NCI-H748 (cell line): Measurements from ENCODE around the gene ZNF282.

Experiments used
- DNase-seq: peaks from one replicate; lab custom pipeline; 2025; ENCODE audit not compliant: unreplicated experiment; lab: John Stamatoyannopoulos, UW

ZNF282 gene

DNA sequence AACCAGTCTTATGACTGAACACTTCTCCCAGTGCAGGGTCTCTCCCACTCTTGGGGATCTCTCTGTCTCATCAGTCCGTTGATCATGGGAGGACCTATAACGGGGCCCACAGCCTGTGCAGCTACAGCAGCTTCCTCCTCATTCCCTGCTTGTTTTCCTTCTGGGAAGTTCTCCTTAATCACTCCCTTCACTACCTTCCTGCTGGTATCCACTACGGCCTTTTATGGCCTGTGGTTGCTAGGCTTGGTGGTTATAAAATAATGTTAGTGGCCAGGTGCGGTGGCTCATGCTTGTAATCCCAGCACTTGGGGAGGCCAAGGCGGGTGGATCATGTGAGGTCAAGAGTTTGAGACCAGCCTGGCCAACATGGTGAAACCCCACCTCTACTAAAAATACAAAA, 3.5 kb upstream of the ZNF282 start:
- no peak for DNase-seq

DNA sequence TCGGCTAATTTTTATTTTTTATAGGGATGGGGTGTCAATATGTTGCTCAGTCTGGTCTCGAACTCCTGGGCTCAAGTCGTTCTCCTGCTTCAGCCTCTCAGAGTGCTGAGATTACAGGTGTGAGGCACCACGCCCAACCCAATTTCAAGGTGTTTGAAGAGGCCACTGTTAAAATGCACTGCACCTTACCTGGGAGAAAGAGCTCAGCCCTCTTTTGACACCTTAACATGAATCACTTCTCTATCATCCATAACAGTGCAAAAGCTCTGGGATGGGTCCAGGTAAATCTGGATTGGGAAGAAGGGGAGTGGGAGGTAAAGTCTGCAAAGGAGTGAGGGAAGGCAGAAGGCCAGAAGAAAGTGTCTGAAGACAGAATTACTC, 557 bp upstream of the ZNF282 start:
- peak; percentile 26 for DNase-seq

DNA sequence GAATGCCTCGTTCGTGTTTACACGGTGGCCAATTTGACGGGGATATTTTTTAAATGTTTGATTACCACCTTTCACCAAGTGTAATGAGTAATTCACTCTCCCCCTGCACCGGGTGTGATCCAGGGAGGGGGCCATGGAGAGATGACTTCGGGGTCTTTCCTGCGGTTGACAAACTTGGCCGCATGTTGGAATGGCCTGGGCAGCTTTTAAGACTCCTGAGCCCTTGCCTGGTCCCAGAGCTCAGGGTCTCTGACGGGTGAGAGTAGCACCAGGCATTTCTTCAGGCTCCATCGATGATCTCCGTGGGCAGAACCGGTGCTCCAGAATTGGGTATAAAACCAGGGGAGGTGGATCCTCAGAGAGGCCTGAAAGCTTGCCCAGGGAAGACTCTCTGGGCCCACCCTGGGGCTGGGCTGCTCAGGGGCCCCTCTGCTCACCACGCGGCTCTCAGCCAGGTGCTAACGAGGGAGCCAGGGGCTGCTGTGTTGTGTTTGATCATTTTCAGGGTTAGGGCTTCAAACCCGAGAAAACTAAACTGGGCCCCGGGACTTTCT, 882 bp downstream of the ZNF282 start:
- DNase-seq: no peak

GRCh38 chr7:149196705-149197171, 1.4 kb downstream of the ZNF282 start:
- DNase-seq: no peak

DNA sequence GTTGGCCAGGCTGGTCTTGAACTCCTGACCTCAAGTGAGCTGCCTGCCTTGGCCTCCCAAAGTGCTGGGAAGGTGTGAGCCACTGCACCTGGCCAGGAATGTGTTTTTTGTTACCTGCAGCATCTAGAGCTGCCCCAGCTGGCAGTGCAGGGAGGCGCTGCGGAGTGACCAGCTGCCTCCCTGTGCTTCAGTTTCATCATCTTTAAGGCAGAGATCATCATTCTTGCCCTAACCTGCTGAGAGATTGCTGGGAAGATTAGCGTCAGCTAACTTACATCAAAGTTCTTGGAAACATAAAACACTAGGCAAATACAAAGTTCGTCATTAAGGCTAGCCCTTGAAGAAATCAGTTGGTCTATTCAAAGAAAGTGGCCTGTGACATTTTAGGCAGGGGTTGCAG, 2.3 kb downstream of the ZNF282 start:
- no peak for DNase-seq

- DNase-seq: no peak
Measured at GRCh38 chr7:149198161-149198816, 2.9 kb downstream of the ZNF282 start.

DNA sequence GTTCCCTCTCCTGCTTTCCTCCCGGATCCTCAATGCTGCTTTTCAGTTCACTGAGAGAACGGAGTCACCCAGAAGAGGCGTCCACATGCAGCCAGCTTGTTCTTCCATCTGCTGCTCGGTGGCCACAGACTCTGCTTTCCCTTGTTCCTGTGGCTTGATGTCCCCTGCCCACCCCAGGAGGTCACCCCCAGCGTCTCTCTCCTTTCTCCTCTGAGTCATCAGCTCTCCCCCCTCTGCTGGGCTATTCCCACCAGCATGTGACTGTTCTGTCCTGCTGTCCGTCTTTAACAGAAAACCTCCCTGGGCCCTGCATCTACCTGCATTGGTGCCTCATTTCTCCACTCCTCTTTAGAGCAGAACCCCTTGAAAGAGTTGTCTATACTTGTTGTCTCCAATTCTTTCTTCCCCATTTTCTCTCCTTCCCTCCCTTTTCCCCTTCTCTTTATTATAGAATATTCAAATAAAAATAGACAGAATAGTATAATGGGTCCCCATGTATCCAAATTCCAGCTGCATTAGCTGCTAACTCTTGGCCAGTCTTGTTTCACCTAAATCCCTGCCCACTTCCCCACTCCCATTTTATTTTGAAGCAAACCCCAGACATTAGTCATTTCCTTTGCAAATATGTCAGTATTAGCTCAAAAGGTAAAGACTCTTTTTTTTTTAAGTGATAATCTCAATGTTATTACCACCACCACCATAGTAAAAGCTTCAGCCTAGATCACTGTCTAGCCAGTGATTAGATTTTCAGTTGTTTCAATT, 4.1 kb downstream of the ZNF282 start:
- no peak for DNase-seq

GRCh38 chr7:149202831-149203231, 7.5 kb downstream of the ZNF282 start:
- no peak for DNase-seq

DNA sequence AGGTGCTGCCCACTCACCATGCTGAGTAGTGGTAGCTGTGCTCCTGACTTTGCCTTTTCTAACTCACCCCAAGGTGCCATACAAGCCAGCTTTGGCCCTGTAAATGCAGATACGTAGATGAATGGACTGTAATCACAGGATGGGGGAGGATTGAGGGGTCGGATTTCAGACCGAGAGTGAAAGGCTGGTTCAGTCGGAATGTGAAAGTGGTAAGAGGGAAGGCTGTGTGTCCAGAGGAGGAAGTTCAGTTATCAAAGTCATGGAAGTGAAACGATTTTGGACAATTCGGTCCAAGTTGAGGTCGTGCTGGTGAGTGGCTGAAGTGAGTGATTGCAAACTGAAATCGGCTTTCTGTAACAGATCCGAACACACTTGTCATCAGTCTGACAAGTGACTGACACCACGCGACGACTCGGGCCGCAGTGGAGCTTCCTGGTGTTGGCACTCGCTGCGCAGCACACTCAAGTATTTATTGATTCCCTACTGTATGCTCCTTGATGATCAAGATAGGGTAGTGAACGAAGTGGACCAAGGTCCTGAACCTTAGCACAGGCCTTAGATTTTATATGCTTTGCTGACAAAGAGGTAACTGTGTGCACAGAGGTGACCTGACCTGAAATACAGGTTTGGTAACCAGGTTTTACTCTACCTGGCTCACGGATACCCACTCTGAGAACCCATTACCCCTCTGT, 10.5 kb downstream of the ZNF282 start:
- no peak for DNase-seq

DNA sequence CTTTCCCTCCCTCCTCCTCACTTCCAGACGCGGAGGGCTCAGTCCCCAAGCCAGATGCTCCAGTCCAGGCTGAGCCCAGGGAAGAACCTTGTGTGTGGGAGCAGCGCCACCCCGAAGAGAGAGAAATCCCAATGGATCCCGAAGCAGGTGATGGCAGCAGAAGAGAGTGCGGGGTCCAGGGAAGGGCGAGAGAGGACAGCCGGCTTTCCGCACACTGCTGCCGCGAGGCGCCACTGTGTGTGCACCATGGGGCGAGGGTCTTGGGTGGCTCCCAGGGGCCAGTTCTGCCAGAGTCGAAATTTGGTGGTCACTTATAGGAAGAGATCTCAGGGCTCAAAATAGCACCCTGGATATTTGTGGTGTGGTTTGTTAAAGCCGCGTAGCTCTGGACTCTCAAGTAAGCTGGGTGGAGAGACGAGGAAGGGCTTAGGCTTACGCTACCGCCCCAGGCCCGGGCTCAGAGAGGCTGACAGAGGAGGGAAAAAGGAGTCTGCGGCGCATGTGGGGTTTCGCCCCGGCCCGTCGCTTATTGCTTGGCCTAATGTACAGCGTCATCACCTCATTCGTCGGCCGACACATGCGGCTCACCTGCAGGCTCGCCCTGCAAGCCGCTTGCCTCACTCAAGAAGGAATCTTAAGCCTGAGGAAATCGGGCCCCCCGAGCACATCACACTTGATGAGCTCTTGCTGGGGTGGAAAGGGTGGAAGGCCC, 12.1 kb downstream of the ZNF282 start:
- DNase-seq: no peak

DNA sequence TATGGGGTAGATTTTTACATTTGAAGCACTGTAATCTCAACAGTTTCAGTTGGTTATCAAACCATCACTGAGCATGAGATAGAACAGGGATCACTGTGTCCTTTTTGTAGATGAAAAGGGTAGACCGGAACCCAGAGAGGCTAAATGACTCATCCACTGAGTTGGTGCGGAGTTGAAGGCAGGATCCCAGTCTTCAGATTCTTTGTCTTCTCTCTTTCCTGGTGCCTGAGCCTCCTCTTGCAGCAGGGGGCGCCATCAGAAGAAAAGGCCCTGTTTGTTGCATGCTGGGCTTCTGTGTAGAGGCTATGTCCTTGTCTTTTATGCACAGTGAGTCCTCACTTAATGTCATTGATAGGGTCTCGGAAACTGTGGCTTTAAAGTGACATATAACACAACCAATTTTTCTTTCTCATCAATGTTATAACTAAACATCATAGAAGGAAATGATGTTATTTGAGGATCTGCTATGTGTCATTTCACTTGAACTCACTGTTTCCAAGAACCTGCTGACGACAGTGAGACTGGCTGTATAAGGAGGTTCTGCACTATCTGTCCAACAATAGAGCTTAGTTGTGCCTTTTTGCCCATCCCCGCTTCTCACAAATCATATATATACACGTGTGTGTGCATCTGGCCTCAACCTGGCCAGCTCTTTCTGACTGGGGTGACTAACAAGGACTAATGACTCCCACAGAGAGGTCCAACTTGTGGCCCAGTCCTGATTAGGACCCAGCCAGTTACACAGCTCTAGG, 14.3 kb downstream of the ZNF282 start:
- peak; percentile 45 for DNase-seq

DNA sequence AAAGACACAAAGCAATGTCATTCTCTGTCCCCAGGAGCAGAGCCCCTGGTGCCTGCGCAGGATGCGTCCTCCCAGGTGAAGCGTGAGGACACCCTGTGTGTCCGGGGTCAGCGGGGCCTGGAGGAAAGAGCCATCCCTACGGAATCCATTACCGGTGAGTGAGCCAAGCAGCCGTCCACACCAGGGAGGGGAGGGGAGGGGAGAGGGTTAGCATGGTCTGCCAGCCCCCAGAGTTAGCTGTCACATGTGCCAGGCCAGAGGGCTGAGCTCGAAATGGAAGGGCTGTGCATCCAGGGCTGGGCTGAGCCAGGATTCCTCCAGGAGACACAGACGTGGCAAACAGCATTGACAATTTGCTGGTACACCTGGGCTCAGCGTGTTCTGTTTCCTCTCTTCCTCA, 15.2 kb downstream of the ZNF282 start:
- DNase-seq: no peak

GRCh38 chr7:149214020-149214720, 18.8 kb downstream of the ZNF282 start:
- no peak for DNase-seq

DNA sequence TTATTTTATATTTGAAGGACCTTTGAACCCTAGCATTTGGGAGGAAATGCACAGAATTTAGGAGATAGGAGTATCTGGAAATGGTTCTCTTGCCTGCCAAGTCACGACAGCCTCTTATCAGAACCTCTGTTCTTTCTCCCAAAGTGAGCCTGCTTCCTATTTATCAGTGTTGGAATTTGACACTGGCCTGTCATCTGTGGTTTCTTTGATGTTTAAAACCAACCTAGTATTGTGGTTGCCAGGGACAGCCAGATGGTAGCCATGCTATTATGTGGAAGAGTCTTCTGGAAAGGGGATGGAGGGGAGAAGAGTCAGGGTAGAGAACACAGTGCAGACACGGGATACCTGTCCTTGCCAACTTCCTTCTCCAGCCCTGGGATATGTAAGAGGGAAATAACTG, 21.1 kb downstream of the ZNF282 start:
- no peak for DNase-seq

DNA sequence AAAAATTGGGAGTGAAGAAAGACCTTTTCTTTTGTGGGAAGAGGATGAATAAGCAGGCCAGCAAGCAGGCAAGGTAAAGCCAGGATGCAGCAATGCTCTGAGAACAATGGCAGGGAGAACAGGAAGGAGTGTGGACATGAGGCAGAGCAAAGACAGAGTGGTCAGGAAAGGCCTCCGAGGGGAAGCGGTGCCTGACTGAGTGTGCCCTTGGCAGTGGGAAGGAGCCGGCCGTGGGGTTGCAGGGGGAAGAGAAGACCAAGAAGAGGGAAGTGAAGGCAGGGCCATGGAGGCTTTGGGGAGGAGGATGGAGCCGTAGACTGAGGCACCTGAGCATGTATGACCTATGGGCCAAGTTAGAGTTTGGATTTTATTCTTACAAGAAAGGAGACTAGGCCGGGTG, 22.2 kb downstream of the ZNF282 start:
- DNase-seq: no peak

DNA sequence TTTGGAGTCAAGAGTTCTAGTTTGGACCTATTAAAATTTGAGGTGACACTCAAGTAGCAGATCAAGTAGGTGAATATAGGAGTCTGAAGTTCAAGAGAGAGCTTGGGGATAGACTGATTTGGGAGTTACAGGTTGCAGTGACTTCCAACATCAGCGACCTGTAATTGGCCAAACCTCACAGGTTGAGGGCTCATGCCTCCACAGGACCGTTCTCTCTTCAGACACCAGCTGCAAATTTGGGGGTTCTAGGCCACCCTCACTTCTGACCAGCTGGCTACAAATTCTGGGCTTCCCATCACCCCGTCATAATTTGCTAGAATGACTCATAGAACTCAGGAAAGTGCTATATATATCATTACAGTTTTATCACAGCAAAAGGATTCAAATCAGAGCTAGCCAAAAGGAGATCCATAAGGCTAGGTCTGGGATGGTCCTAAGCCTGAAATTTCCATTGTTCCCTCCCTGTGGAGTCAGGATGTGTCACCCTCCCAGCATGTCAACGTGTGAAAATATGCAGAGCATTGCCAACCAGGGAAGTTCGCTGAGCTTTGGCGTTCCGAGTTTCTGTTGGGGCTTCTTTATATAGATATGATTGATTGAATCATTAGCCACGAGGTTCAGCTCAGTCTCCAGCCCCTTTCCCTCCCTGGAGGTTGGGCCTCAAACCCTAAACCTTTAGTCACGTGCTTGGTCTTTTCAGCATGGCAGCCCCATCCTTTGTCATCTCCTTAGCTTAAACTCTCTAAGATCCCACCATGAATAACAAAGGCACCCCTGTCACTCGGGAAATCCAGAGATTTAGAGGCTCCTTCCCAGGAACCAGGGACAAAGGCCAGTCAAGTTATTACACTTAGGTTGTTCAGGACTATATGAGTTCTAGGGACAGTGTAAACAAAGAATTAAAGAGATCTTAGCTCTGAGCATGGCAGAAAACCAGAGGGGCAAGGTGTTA, 23.4 kb downstream of the ZNF282 start:
- DNase-seq: no peak

DNA sequence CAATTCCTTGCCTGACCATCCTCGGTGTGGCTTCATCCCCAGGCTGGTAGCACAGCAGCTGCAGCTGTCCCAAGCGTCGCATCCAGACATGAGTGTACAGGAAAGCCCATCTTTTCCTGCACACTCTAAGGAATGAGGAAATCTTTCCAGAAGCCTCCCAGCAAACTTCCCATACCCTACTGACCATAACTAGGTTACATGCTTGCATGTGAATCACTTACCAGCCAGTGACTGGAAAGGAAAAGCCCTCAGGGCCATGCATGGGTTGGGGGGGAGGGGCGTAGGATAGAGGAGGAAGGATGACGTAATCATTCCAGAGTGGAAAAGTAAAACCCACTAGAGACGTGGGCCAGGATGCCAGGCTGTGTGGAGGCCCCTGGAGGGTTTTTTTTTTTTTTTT, 25.2 kb downstream of the ZNF282 start:
- DNase-seq: no peak

DNA sequence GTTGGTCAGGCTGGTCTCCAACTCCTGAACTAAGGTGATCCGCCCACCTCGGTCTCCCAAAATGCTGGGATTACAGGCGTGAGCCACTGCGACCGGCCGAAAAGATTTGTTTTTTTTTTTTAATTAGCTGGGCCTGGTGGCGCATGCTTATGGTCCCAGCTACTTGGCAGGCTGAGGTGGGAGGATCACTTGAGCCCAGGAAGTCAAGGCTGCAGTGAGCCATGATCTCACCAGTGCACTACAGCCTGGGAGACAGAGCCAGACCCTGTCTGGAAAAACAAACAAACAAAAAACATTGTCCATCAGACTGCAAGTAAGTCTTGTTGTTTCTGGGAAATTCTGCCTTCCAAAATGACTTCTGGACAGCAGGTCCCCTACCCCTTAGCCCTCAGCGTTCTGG, 27.8 kb downstream of the ZNF282 start:
- DNase-seq: no peak

DNA sequence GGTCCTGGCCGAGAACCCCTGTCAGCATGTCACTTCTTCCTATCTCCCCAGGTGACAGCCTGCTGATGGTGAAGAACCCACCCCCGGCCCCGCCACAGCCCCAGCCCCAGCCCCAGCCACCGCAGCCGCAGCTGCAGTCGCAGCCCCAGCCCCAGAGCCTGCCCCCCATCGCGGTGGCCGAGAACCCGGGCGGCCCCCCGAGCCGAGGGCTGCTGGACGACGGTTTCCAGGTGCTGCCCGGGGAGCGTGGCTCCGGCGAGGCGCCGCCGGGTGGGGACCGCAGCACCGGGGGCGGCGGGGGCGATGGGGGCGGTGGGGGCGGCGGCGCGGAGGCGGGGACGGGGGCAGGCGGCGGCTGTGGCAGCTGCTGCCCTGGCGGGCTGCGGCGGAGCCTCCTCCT, 28.4 kb downstream of the ZNF282 start:
- no peak for DNase-seq
